Activated CD8-positive, alpha-beta memory T cell treated with anti-CD3 and anti-CD28 coated beads for 4 hours (primary cell): Measurements from ENCODE around the gene CER1.
"Not testable (repeated sequence)": the region's sequence is repeated elsewhere in the genome, so short reads cannot be mapped to it uniquely, and the experiment has no call there.

ENCODE experiments used
- DNase-seq, 2 donors: peaks; one replicate each; pipeline ENCODE4 v3.0.0-alpha.2; 2020; ENCODE audit warnings: low read depth in 2 of 2

CER1 gene

GRCh38 chr9:14715102-14715501, 7.4 kb downstream of the CER1 start:
- no peak for DNase-seq

- DNase-seq, result no peak
Measured at GRCh38 chr9:14713187-14713767, 9.3 kb downstream of the CER1 start.

- DNase-seq, result no peak
Measured at GRCh38 chr9:14710804-14711203, 11.7 kb downstream of the CER1 start.

- DNase-seq, result no peak
Measured at GRCh38 chr9:14706530-14707140, 15.9 kb downstream of the CER1 start.

GRCh38 chr9:14705079-14705478, 17.5 kb downstream of the CER1 start:
- DNase-seq, result no peak

GRCh38 chr9:14704281-14704680, 18.3 kb downstream of the CER1 start:
- no peak for DNase-seq

- no peak for DNase-seq
Measured at GRCh38 chr9:14702200-14702720, 20.3 kb downstream of the CER1 start.

GRCh38 chr9:14693251-14693861, 29.2 kb downstream of the CER1 start, which contains the start of gene ZDHHC21:
ZDHHC21 (minus strand) TSS chr9:14693432; CDS start chr9:14674340, 19,092 bp downstream.
- DNase-seq, result peak; percentile 29 to 41

GRCh38 chr9:14692470-14693250, 29.9 kb downstream of the CER1 start:
- DNase-seq, result peak in 1 of 2 donors; percentile 19

GRCh38 chr9:14690948-14691730, 31.4 kb downstream of the CER1 start:
- DNase-seq, result no peak

- DNase-seq, result no peak
Measured at GRCh38 chr9:14687042-14687719, 35.4 kb downstream of the CER1 start.

- no peak for DNase-seq
Measured at GRCh38 chr9:14686168-14686567, 36.4 kb downstream of the CER1 start.

- not testable (repeated sequence) for DNase-seq
Measured at GRCh38 chr9:14682616-14683015, 39.9 kb downstream of the CER1 start.

GRCh38 chr9:14678776-14679175, 43.8 kb downstream of the CER1 start:
- DNase-seq, result no peak

GRCh38 chr9:14677872-14678271, 44.7 kb downstream of the CER1 start:
- DNase-seq, result no peak

GRCh38 chr9:14677396-14677795, 45.1 kb downstream of the CER1 start:
- DNase-seq, result no peak

- DNase-seq, result no peak
Measured at GRCh38 chr9:14674630-14675029, 47.9 kb downstream of the CER1 start.

- no peak for DNase-seq
Measured at GRCh38 chr9:14671377-14671776, 51.2 kb downstream of the CER1 start.

GRCh38 chr9:14670718-14671117, 51.8 kb downstream of the CER1 start:
- DNase-seq, result no peak
